Endothelial cell of umbilical vein (primary cell): ENCODE results near the gene DNAH9. TPM values are rescaled to one million over a fixed set of nuclear protein-coding genes. Genes with fewer than 3 reads are reported as not detected.

Source experiments
- BruUV-seq: library from RNA; stranded (reverse); fragments of 400-500 nt; replicated peaks from 2 replicates; lab custom pipeline; 2021; lab: Mats Ljungman, UMichigan
- CTCF ChIA-PET: fragments of 300-600, 350-600 bp; sonication (Branson Sonifier 250); formaldehyde crosslinking; loops from one replicate; lab custom pipeline; 2021; ENCODE audit warnings: antibody characterized with exemption, inconsistent platforms; lab: Charles Lee
- POLR2A ChIA-PET: fragments of 300-600, 350-600 bp; sonication (Branson Sonifier 250); formaldehyde crosslinking; loops from one replicate; lab custom pipeline; 2021; ENCODE audit warnings: antibody characterized with exemption, inconsistent platforms; lab: Charles Lee
- DNase-seq: peaks from one replicate; pipeline ENCODE4 v3.0.0-alpha.2; 2011; ENCODE audit warnings: low read depth, low spot score
- FAIRE-seq: peaks from 2 replicates; lab custom pipeline; 2011; peaks lifted over from hg19 to GRCh38; lab: Jason Lieb, UNC
- H2AFZ ChIP-seq: 2 replicates; pipeline ENCODE4 v1.6.0; 2012; ENCODE audit warnings: low read depth, low read length, control low read depth, inconsistent platforms
- H3K27ac ChIP-seq: 2 replicates; pipeline ENCODE4 v1.5.1; 2011; ENCODE audit warnings: low read depth, mild to moderate bottlenecking, control low read depth, low read length, moderate library complexity; ENCODE audit not compliant: insufficient read depth
- H3K27me3 ChIP-seq, 2 experiments: 2 replicates each; pipeline versions ENCODE4 v1.6.0 to v1.6.1; 2011; ENCODE audit warnings: low read length in 2 of 2, mixed read lengths in 1 of 2; ENCODE audit not compliant: control insufficient read depth in 2 of 2, insufficient read depth in 2 of 2
- H3K36me3 ChIP-seq, 2 experiments: 2 replicates in 1 of 2; 3 replicates in 1 of 2; pipeline ENCODE4 v1.5.1; 2011; ENCODE audit warnings: low read length in 2 of 2, mild to moderate bottlenecking in 1 of 2, moderate library complexity in 1 of 2; ENCODE audit not compliant: control insufficient read depth in 2 of 2, insufficient read depth in 2 of 2; ENCODE audit errors: extremely low read depth in 1 of 2
- H3K4me1 ChIP-seq: 3 replicates; pipeline ENCODE4 v1.5.1; 2011; ENCODE audit warnings: mild to moderate bottlenecking, low read length; ENCODE audit not compliant: control insufficient read depth, insufficient read depth; ENCODE audit errors: extremely low read depth
- H3K4me2 ChIP-seq: 2 replicates; pipeline ENCODE4 v1.6.1; 2011; ENCODE audit warnings: low read length, control low read depth, mixed read lengths; ENCODE audit not compliant: insufficient read depth
- H3K4me3 ChIP-seq, 3 experiments: fragments of 200-600 bp in 1 of 3; sonication (generic), shearing (Covaris generic) in 1 of 3; replicated peaks in 1 of 3; 2 replicates each; pipeline ENCODE4 v1.5.1; 2011 to 2016; ENCODE audit warnings: control low read depth in 3 of 3, low read length in 3 of 3, mild to moderate bottlenecking in 2 of 3, inconsistent platforms in 1 of 3, low read depth in 1 of 3, moderate library complexity in 1 of 3; ENCODE audit not compliant: insufficient read depth in 1 of 3
- H3K79me2 ChIP-seq: 2 replicates; pipeline ENCODE4 v1.6.0; 2012; ENCODE audit warnings: low read length, inconsistent platforms; ENCODE audit not compliant: control insufficient read depth, insufficient read depth
- H3K9ac ChIP-seq: replicated peaks from 2 replicates; pipeline ENCODE3; 2011; ENCODE audit warnings: low read length, control low read depth; ENCODE audit not compliant: insufficient read depth; ENCODE audit errors: extremely low read depth
- H3K9me1 ChIP-seq: replicated peaks from 3 replicates; pipeline ENCODE4 v1.6.0; 2011; ENCODE audit warnings: mild to moderate bottlenecking, low read length; ENCODE audit not compliant: control insufficient read depth, insufficient read depth; ENCODE audit errors: extremely low read depth
- H3K9me3 ChIP-seq: replicated peaks from 2 replicates; pipeline ENCODE4 v1.5.1; 2012; ENCODE audit warnings: low read length, inconsistent platforms; ENCODE audit not compliant: control insufficient read depth, insufficient read depth
- H4K20me1 ChIP-seq: replicated peaks from 2 replicates; pipeline ENCODE3; 2011; ENCODE audit warnings: mild to moderate bottlenecking, low read length; ENCODE audit not compliant: control insufficient read depth, insufficient read depth; ENCODE audit errors: extremely low read depth
- EZH2 ChIP-seq: IDR thresholded peaks from 2 replicates; pipeline ENCODE4 v1.6.1; 2012; ENCODE audit warnings: borderline replicate concordance, low read depth, mild to moderate bottlenecking, moderate library complexity, low read length, inconsistent platforms; ENCODE audit not compliant: severe bottlenecking
- FOS ChIP-seq: IDR thresholded peaks from 2 replicates; pipeline ENCODE4 v1.6.1; 2011; ENCODE audit warnings: mild to moderate bottlenecking, low read length, moderate library complexity, borderline replicate concordance; ENCODE audit not compliant: insufficient read depth
- GATA2 ChIP-seq: IDR thresholded peaks from 2 replicates; pipeline ENCODE4 v1.7.0; 2011; ENCODE audit warnings: low read depth, mild to moderate bottlenecking, moderate library complexity, mixed read lengths, low read length; ENCODE audit not compliant: insufficient read length, insufficient read depth
- JUN ChIP-seq: IDR thresholded peaks from 2 replicates; pipeline ENCODE4 v1.6.1; 2011; ENCODE audit warnings: borderline replicate concordance, low read depth; ENCODE audit not compliant: insufficient read length, insufficient read depth
- MYC ChIP-seq: IDR thresholded peaks from one replicate; pipeline ENCODE4 v1.6.1; 2011; ENCODE audit warnings: mild to moderate bottlenecking, low read depth, low read length
- POLR2A ChIP-seq: IDR thresholded peaks from 2 replicates; pipeline ENCODE4 v1.6.1; 2012; ENCODE audit warnings: low read depth, mild to moderate bottlenecking, control low read depth, low read length
- POLR2AphosphoS5 ChIP-seq: IDR thresholded peaks from 2 replicates; pipeline ENCODE4 v1.6.1; 2012; ENCODE audit warnings: low read depth, mild to moderate bottlenecking, control low read depth, low read length, moderate library complexity; ENCODE audit not compliant: insufficient read depth
- dilution Hi-C: fragments of 300-500 bp; cut with MboI; formaldehyde crosslinking; loops from one replicate; pipeline ENCODE4 v1.15.0; 2019; ENCODE audit warnings: low sequenced_read_pairs; ENCODE audit not compliant: extremely low pct_ligation_motif_present
- intact Hi-C: fragments of 100-400 bp; cut with micrococcal nuclease; formaldehyde crosslinking; loops from one replicate; pipeline ENCODE4 v1.10.0; 2022
- polyA plus RNA-seq, 4 experiments: library from polyadenylated mRNA; depleted of rRNA in 3 of 4; stranded (reverse) in 3 of 4; unstranded in 1 of 4; fragments of >200 nt; gene quantifications; 2 replicates each; pipeline versions ENCODE4 v1.2.1 to v1.2.3, GENCODE V29; 2011 to 2012; ENCODE audit warnings: missing spikeins in 1 of 4
- total RNA-seq: library from RNA; stranded (reverse); gene quantifications from 2 replicates; pipeline ENCODE4 v1.2.3, GENCODE V29; 2021
- TF ChIP-seq, protein P1 (sequence below), 2 donors: IDR thresholded peaks; 1 replicate in 1 of 2; 2 replicates in 1 of 2; pipeline ENCODE4 v1.5.1; 2011; ENCODE audit warnings: low read length in 2 of 2, mild to moderate bottlenecking in 2 of 2, moderate library complexity in 2 of 2, control low read depth in 1 of 2, inconsistent platforms in 1 of 2, low read depth in 1 of 2; ENCODE audit not compliant: insufficient read depth in 1 of 2; ENCODE audit errors: extremely low read depth in 1 of 2
- TF ChIP-seq, protein P2 (sequence below): IDR thresholded peaks from 2 replicates; pipeline ENCODE4 v1.6.1; 2011; ENCODE audit not compliant: insufficient read depth, insufficient read length

Gene DNAH9
- total and polyA plus RNA-seq, 2 donors (not counting 3 experiments of a cell fraction or from before 2014, with no cell fraction given) = not detected

DNA sequence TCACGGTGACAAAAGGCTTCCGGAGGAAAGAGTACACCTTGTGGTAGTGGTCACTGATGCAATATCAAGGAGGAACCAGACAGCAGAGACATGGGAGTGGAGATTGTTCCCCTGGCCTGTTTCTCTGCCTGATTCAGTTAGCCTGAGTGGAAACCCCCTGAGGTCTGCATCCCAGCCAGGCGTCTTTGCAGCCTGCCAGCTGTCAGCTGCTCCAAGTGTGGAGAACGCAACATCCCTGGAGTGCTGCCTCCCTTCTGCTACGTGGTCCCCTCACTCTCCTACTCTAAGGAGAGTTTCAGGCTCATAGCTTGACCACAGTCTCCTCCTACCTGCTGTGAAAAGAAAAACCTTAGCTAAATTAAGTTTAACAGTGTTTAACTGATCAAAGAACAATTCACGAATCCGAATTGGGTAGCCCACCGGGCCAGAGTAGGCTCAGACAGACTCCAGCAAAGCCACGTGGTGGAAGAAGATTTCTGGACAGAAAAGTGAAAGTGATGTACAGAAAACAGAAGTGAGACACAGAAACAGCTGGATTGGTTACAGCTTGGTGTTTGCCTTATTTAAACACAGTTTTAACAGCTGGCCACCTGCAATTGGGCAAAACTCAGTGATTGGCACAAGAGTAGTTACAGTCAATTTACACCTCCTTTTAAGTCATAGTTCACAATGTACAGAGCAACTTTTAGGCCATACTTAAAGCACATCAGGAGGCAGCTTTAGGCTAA, 188.6 kb downstream of the DNAH9 start:
- no peaks in the 10 kb centered on the region for H3K27me3 ChIP-seq
- H3K9ac ChIP-seq = no peak overlapping the region
- no peaks in the 10 kb centered on the region for H4K20me1 ChIP-seq
- H3K9me3 ChIP-seq = no peaks in the 10 kb centered on the region
- no peaks in the 10 kb centered on the region for H3K4me1 ChIP-seq
- intact Hi-C loops = no loop called here
- ChIA-PET CTCF (no interaction called here), POLR2A (no interaction called here)
- H3K9me1 ChIP-seq = no peaks in the 10 kb centered on the region
- H3K27ac ChIP-seq = no peak overlapping the region
- DNase-seq (no peak), FAIRE-seq (no peak)
- no TSS peak for BruUV-seq
- no peaks in the 10 kb centered on the region for H3K79me2 ChIP-seq
- H3K4me3 ChIP-seq = no peak overlapping the region
- TF ChIP-seq MYC (no peak), POLR2A (no peak), JUN (no peak), GATA2 (no peak), EZH2 (no peak), FOS (no peak), POLR2AphosphoS5 (no peak)
- TF ChIP-seq, protein P1, sequence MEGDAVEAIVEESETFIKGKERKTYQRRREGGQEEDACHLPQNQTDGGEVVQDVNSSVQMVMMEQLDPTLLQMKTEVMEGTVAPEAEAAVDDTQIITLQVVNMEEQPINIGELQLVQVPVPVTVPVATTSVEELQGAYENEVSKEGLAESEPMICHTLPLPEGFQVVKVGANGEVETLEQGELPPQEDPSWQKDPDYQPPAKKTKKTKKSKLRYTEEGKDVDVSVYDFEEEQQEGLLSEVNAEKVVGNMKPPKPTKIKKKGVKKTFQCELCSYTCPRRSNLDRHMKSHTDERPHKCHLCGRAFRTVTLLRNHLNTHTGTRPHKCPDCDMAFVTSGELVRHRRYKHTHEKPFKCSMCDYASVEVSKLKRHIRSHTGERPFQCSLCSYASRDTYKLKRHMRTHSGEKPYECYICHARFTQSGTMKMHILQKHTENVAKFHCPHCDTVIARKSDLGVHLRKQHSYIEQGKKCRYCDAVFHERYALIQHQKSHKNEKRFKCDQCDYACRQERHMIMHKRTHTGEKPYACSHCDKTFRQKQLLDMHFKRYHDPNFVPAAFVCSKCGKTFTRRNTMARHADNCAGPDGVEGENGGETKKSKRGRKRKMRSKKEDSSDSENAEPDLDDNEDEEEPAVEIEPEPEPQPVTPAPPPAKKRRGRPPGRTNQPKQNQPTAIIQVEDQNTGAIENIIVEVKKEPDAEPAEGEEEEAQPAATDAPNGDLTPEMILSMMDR (IDR thresholded peaks at IDR 0.05; ENCODE audit: extremely low read depth in 1 of 2, insufficient read depth in 1 of 2, low read depth in 1 of 2, low read length in 2 of 2) = no peak
- TF ChIP-seq, protein P2, sequence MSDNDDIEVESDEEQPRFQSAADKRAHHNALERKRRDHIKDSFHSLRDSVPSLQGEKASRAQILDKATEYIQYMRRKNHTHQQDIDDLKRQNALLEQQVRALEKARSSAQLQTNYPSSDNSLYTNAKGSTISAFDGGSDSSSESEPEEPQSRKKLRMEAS = no peak
- no peak overlapping the region for H2AFZ ChIP-seq
- no peak overlapping the region for H3K4me2 ChIP-seq
- dilution Hi-C loops = no loop called here
- no peaks in the 10 kb centered on the region for H3K36me3 ChIP-seq
